ENCODE results near the gene DDI2. TPM values are rescaled to one million over a fixed set of nuclear protein-coding genes. Genes with fewer than 3 reads are reported as not detected.

DDI2 gene
- total RNA-seq, 1 donor from 2014 or later, result 23.3 TPM

- Histone ChIP-seq H3K4me2 (no peak overlapping the region), H3K4me1 (peaks cover 11% of the 10 kb centered on the region), H3K4me3 (no peak overlapping the region), H3K9me3 (ENCODE audit: low read depth) (no peaks in the 10 kb centered on the region), H3K36me3 (peaks cover 6% of the 10 kb centered on the region), H3F3A (ENCODE audit: low read depth) (peaks cover 11% of the 10 kb centered on the region), H3K79me2 (ENCODE audit: low read depth) (no peaks in the 10 kb centered on the region), H3K27me3 (no peaks in the 10 kb centered on the region), H3K9ac (no peak overlapping the region), H3K27ac (no peak overlapping the region), H4K20me1 (ENCODE audit: low read depth) (no peaks in the 10 kb centered on the region), H2AFZ (replicated peaks) (no peak overlapping the region)
- TF ChIP-seq EZH2 (IDR thresholded peaks at IDR 0.05), result no peak
- TF ChIP-seq EZH2phosphoT487 (IDR thresholded peaks at IDR 0.05), result no peak
- TF ChIP-seq, protein P1, sequence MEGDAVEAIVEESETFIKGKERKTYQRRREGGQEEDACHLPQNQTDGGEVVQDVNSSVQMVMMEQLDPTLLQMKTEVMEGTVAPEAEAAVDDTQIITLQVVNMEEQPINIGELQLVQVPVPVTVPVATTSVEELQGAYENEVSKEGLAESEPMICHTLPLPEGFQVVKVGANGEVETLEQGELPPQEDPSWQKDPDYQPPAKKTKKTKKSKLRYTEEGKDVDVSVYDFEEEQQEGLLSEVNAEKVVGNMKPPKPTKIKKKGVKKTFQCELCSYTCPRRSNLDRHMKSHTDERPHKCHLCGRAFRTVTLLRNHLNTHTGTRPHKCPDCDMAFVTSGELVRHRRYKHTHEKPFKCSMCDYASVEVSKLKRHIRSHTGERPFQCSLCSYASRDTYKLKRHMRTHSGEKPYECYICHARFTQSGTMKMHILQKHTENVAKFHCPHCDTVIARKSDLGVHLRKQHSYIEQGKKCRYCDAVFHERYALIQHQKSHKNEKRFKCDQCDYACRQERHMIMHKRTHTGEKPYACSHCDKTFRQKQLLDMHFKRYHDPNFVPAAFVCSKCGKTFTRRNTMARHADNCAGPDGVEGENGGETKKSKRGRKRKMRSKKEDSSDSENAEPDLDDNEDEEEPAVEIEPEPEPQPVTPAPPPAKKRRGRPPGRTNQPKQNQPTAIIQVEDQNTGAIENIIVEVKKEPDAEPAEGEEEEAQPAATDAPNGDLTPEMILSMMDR (IDR thresholded peaks at IDR 0.05), result no peak
- no peak overlapping the region for H3K4me3 Mint-ChIP-seq
- peaks cover 2% of the 10 kb centered on the region for H3K27me3 Mint-ChIP-seq (ENCODE audit: insufficient read depth, low read depth)
- DNase-seq (ENCODE audit: low spot score), result no peak
- H3K27ac Mint-ChIP-seq, result no peak overlapping the region
- peaks cover 5% of the 10 kb centered on the region for H3K4me1 Mint-ChIP-seq
- H3K36me3 Mint-ChIP-seq, result peaks cover 18% of the 10 kb centered on the region
- H3K9me3 Mint-ChIP-seq, result no peaks in the 10 kb centered on the region
These were observed 46.0 kb upstream of the DDI2 start for GRCh38 chr1:15571266-15571665.

DNA sequence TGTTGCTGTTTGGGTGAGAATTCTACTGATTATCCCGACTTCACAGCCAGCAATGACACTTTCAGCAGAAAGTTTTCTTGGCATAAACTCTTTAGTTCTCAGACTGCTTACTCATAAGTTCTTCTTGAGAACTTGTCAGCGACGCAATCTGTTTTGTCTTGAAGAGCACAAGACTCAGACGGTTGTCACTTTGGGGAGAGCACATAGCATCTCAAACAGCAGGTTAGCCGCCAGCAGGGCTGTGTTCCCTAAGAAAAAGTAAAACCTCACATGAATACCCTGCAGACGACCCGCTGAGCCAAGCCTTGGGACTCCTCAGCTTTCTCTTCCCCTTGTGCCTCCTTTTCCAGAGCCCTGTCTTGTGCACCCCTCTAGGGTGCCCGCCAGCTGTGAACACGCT, 43.8 kb upstream of the DDI2 start:
- Mint-ChIP-seq H3K36me3 (peaks cover 12% of the 10 kb centered on the region), H3K27me3 (ENCODE audit: insufficient read depth, low read depth) (peaks cover 2% of the 10 kb centered on the region), H3K9me3 (no peaks in the 10 kb centered on the region), H3K27ac (no peak overlapping the region), H3K4me3 (no peak overlapping the region), H3K4me1 (peaks cover 5% of the 10 kb centered on the region)
- TF ChIP-seq, protein P1 (IDR thresholded peaks at IDR 0.05), result no peak
- TF ChIP-seq EZH2phosphoT487 (IDR thresholded peaks at IDR 0.05), result no peak
- no peak for TF ChIP-seq EZH2 (IDR thresholded peaks at IDR 0.05)
- no peaks in the 10 kb centered on the region for H4K20me1 ChIP-seq (ENCODE audit: low read depth)
- H3K4me1 ChIP-seq, result peaks cover 11% of the 10 kb centered on the region
- peaks cover 11% of the 10 kb centered on the region for H3F3A ChIP-seq (ENCODE audit: low read depth)
- H3K27me3 ChIP-seq, result no peaks in the 10 kb centered on the region
- no peak overlapping the region for H2AFZ ChIP-seq (replicated peaks)
- no peak overlapping the region for H3K4me3 ChIP-seq
- H3K4me2 ChIP-seq, result no peak overlapping the region
- H3K9me3 ChIP-seq (ENCODE audit: low read depth), result no peaks in the 10 kb centered on the region
- no peak overlapping the region for H3K9ac ChIP-seq
- no peaks in the 10 kb centered on the region for H3K79me2 ChIP-seq (ENCODE audit: low read depth)
- peaks cover 6% of the 10 kb centered on the region for H3K36me3 ChIP-seq
- H3K27ac ChIP-seq, result peak overlapping the region; percentile 6
- peak; percentile 37 for DNase-seq (ENCODE audit: low spot score)

DNA sequence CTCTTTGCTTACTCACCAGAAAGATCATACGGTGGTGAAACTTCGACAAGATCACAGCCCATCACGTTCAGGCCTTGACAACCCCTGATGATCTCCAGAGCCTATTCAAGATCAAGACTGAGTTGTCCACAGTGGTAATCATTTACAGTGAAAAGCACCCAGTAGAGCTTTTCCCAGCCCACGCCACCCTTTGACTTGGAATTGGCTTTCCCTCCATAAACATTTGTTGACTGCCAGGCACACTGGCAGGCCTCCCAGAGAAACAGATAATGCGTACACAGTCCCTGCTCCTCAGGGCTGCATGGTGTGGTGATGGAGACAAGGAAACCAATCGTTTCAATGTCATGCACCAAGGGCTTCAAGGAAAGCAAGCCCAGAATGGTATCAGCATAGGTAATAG, 42.5 kb upstream of the DDI2 start:
- H3K9me3 ChIP-seq (ENCODE audit: low read depth), result no peaks in the 10 kb centered on the region
- no peaks in the 10 kb centered on the region for H4K20me1 ChIP-seq (ENCODE audit: low read depth)
- H3K4me3 Mint-ChIP-seq, result no peak overlapping the region
- H3K4me2 ChIP-seq, result no peak overlapping the region
- H3K9me3 Mint-ChIP-seq, result no peaks in the 10 kb centered on the region
- peaks cover 23% of the 10 kb centered on the region for H3F3A ChIP-seq (ENCODE audit: low read depth)
- H3K27me3 ChIP-seq, result no peaks in the 10 kb centered on the region
- DNase-seq (ENCODE audit: low spot score), result no peak
- H2AFZ ChIP-seq (replicated peaks), result no peak overlapping the region
- peaks cover 24% of the 10 kb centered on the region for H3K4me1 ChIP-seq
- H3K27ac Mint-ChIP-seq, result no peak overlapping the region
- H3K4me1 Mint-ChIP-seq, result peaks cover 5% of the 10 kb centered on the region
- TF ChIP-seq, protein P1 (IDR thresholded peaks at IDR 0.05), result no peak
- H3K27ac ChIP-seq, result no peak overlapping the region
- peaks cover 6% of the 10 kb centered on the region for H3K36me3 ChIP-seq
- no peak overlapping the region for H3K4me3 ChIP-seq
- H3K27me3 Mint-ChIP-seq (ENCODE audit: insufficient read depth, low read depth), result no peaks in the 10 kb centered on the region
- H3K9ac ChIP-seq, result no peak overlapping the region
- no peaks in the 10 kb centered on the region for H3K79me2 ChIP-seq (ENCODE audit: low read depth)
- H3K36me3 Mint-ChIP-seq, result peaks cover 5% of the 10 kb centered on the region
